ENCODE results near the gene LYPD8. TPM values are rescaled to one million over a fixed set of nuclear protein-coding genes. Genes with fewer than 3 reads are reported as not detected.

The LYPD8 gene
- total and polyA plus RNA-seq, 9 donors, result not detected

GRCh38 chr1:248704606-248705005 lies 51.0 kb downstream of the LYPD8 start:
- DNase-seq, result no peak
- Histone ChIP-seq H3K27ac (ENCODE audit: low read length) (no peak overlapping the region), H3K4me3 (ENCODE audit: low read length) (no peak overlapping the region), H3K9me3 (replicated peaks; ENCODE audit: control insufficient read depth, low read depth, low read length) (peaks cover 43% of the 10 kb centered on the region), H3K36me3 (ENCODE audit: control insufficient read depth, insufficient read depth, low read length) (no peaks in the 10 kb centered on the region), H3K4me1 (ENCODE audit: control insufficient read depth, insufficient read depth, low read length) (no peaks in the 10 kb centered on the region), H3K27me3 (ENCODE audit: control insufficient read depth, insufficient read depth, low read length) (no peaks in the 10 kb centered on the region)
- WGBS (ENCODE audit: insufficient coverage), result no CpG with 5 or more reads among the region's 2 CpGs

GRCh38 chr1:248703674-248704073 lies 51.9 kb downstream of the LYPD8 start:
- Histone ChIP-seq H3K4me1 (ENCODE audit: control insufficient read depth, insufficient read depth, low read length) (no peaks in the 10 kb centered on the region), H3K27me3 (ENCODE audit: control insufficient read depth, insufficient read depth, low read length) (no peaks in the 10 kb centered on the region)
- WGBS (ENCODE audit: insufficient coverage), result no CpG with 5 or more reads among the region's 2 CpGs

GRCh38 chr1:248702714-248703113 lies 52.8 kb downstream of the LYPD8 start, which contains the start of gene OR14I1:
Gene OR14I1, minus strand, starts transcription at chr1:248702766.
- no peaks in the 10 kb centered on the region for H3K27me3 ChIP-seq (ENCODE audit: control insufficient read depth, insufficient read depth, low read length)
- no peaks in the 10 kb centered on the region for H3K36me3 ChIP-seq (ENCODE audit: control insufficient read depth, insufficient read depth, low read length)
- H3K27ac ChIP-seq (ENCODE audit: low read length), result no peak within 1 kb of the TSS
- no peak for DNase-seq
- H3K4me1 ChIP-seq (ENCODE audit: control insufficient read depth, insufficient read depth, low read length), result no peaks in the 10 kb centered on the region
- H3K9me3 ChIP-seq (replicated peaks; ENCODE audit: control insufficient read depth, low read depth, low read length), result peaks cover 39% of the 10 kb centered on the region
- H3K4me3 ChIP-seq (ENCODE audit: low read length), result no peak within 1 kb of the TSS
- WGBS (ENCODE audit: insufficient coverage), result 68% methylated on average over 1 of the region's 1 CpG

More at GRCh38 chr1:248703674-248704073, 51.9 kb downstream of the LYPD8 start:
- Histone ChIP-seq H3K4me3 (ENCODE audit: low read length) (no peak overlapping the region), H3K36me3 (ENCODE audit: control insufficient read depth, insufficient read depth, low read length) (no peaks in the 10 kb centered on the region), H3K9me3 (replicated peaks; ENCODE audit: control insufficient read depth, low read depth, low read length) (peaks cover 39% of the 10 kb centered on the region), H3K27ac (ENCODE audit: low read length) (no peak overlapping the region)
- no peak for DNase-seq

- Histone ChIP-seq H3K4me1 (ENCODE audit: control insufficient read depth, insufficient read depth, low read length) (no peaks in the 10 kb centered on the region), H3K27ac (ENCODE audit: low read length) (no peak overlapping the region), H3K4me3 (ENCODE audit: low read length) (no peak overlapping the region), H3K9me3 (replicated peaks; ENCODE audit: control insufficient read depth, low read depth, low read length) (peaks cover 46% of the 10 kb centered on the region), H3K27me3 (ENCODE audit: control insufficient read depth, insufficient read depth, low read length) (no peaks in the 10 kb centered on the region), H3K36me3 (ENCODE audit: control insufficient read depth, insufficient read depth, low read length) (no peaks in the 10 kb centered on the region)
- WGBS (ENCODE audit: insufficient coverage), result 30% methylated on average over 1 of the region's 1 CpG
- DNase-seq, result no peak
Observed at GRCh38 chr1:248699099-248699498, 56.5 kb downstream of the LYPD8 start.

- WGBS (ENCODE audit: insufficient coverage), result 100% methylated on average over 1 of the region's 6 CpGs
- H3K36me3 ChIP-seq (ENCODE audit: control insufficient read depth, insufficient read depth, low read length), result no peaks in the 10 kb centered on the region
- H3K4me1 ChIP-seq (ENCODE audit: control insufficient read depth, insufficient read depth, low read length), result no peaks in the 10 kb centered on the region
- H3K27ac ChIP-seq (ENCODE audit: low read length), result no peak overlapping the region
- H3K4me3 ChIP-seq (ENCODE audit: low read length), result no peak overlapping the region
- no peak for DNase-seq
- no peaks in the 10 kb centered on the region for H3K27me3 ChIP-seq (ENCODE audit: control insufficient read depth, insufficient read depth, low read length)
- peaks cover 47% of the 10 kb centered on the region for H3K9me3 ChIP-seq (replicated peaks; ENCODE audit: control insufficient read depth, low read depth, low read length)
Observed at GRCh38 chr1:248697907-248698306, 57.7 kb downstream of the LYPD8 start.

- WGBS (ENCODE audit: insufficient coverage), result no CpG with 5 or more reads among the region's 3 CpGs
- Histone ChIP-seq H3K4me1 (ENCODE audit: control insufficient read depth, insufficient read depth, low read length) (no peaks in the 10 kb centered on the region), H3K27me3 (ENCODE audit: control insufficient read depth, insufficient read depth, low read length) (no peaks in the 10 kb centered on the region), H3K9me3 (replicated peaks; ENCODE audit: control insufficient read depth, low read depth, low read length) (peaks cover 45% of the 10 kb centered on the region), H3K36me3 (ENCODE audit: control insufficient read depth, insufficient read depth, low read length) (no peaks in the 10 kb centered on the region), H3K27ac (ENCODE audit: low read length) (no peak overlapping the region), H3K4me3 (ENCODE audit: low read length) (no peak overlapping the region)
- DNase-seq, result no peak
Observed at GRCh38 chr1:248696774-248697173, 58.8 kb downstream of the LYPD8 start.

- no peak overlapping the region for H3K4me3 ChIP-seq (ENCODE audit: low read length)
- DNase-seq, result peak; percentile 7
- H3K36me3 ChIP-seq (ENCODE audit: control insufficient read depth, insufficient read depth, low read length), result no peaks in the 10 kb centered on the region
- no peaks in the 10 kb centered on the region for H3K4me1 ChIP-seq (ENCODE audit: control insufficient read depth, insufficient read depth, low read length)
- no peak overlapping the region for H3K27ac ChIP-seq (ENCODE audit: low read length)
- WGBS (ENCODE audit: insufficient coverage), result 67% methylated on average over 2 of the region's 3 CpGs
- no peaks in the 10 kb centered on the region for H3K27me3 ChIP-seq (ENCODE audit: control insufficient read depth, insufficient read depth, low read length)
- H3K9me3 ChIP-seq (replicated peaks; ENCODE audit: control insufficient read depth, low read depth, low read length), result peaks cover 47% of the 10 kb centered on the region
Observed at GRCh38 chr1:248696261-248696660, 59.3 kb downstream of the LYPD8 start.

GRCh38 chr1:248695451-248696132 lies 60.0 kb downstream of the LYPD8 start:
- H3K27ac ChIP-seq (ENCODE audit: low read length), result no peak overlapping the region
- H3K27me3 ChIP-seq (ENCODE audit: control insufficient read depth, insufficient read depth, low read length), result no peaks in the 10 kb centered on the region
- 90% methylated on average over 4 of the region's 13 CpGs for WGBS (ENCODE audit: insufficient coverage)
- H3K4me1 ChIP-seq (ENCODE audit: control insufficient read depth, insufficient read depth, low read length), result no peaks in the 10 kb centered on the region
- no peak overlapping the region for H3K4me3 ChIP-seq (ENCODE audit: low read length)
- DNase-seq, result no peak
- peaks cover 48% of the 10 kb centered on the region for H3K9me3 ChIP-seq (replicated peaks; ENCODE audit: control insufficient read depth, low read depth, low read length)
- no peaks in the 10 kb centered on the region for H3K36me3 ChIP-seq (ENCODE audit: control insufficient read depth, insufficient read depth, low read length)

- Histone ChIP-seq H3K36me3 (ENCODE audit: control insufficient read depth, insufficient read depth, low read length) (no peaks in the 10 kb centered on the region), H3K9me3 (replicated peaks; ENCODE audit: control insufficient read depth, low read depth, low read length) (peaks cover 40% of the 10 kb centered on the region), H3K4me1 (ENCODE audit: control insufficient read depth, insufficient read depth, low read length) (no peaks in the 10 kb centered on the region), H3K27ac (ENCODE audit: low read length) (no peak overlapping the region), H3K4me3 (ENCODE audit: low read length) (no peak overlapping the region), H3K27me3 (ENCODE audit: control insufficient read depth, insufficient read depth, low read length) (no peaks in the 10 kb centered on the region)
- DNase-seq, result no peak
- WGBS (ENCODE audit: insufficient coverage), result 74% methylated on average over 49 of the region's 51 CpGs
Observed at GRCh38 chr1:248691567-248692155, 63.9 kb downstream of the LYPD8 start.
